Measurements from ENCODE around the gene ZNF223. TPM values are rescaled to one million over a fixed set of nuclear protein-coding genes. Genes with fewer than 3 reads are reported as not detected.

Gene ZNF223
- total and polyA plus RNA-seq, 8 donors: 1.2 to 8.6 (median 8.0) TPM; not detected in 3

- H3K36me3 ChIP-seq: no peaks in the 10 kb centered on the region
- TF ChIP-seq CTCF (IDR thresholded peaks at IDR 0.05) (no peak), EP300 (IDR thresholded peaks at IDR 0.05) (no peak), POLR2AphosphoS5 (IDR thresholded peaks at IDR 0.05) (no peak), POLR2A (IDR thresholded peaks at IDR 0.05) (no peak)
- no peaks in the 10 kb centered on the region for H3K27me3 ChIP-seq
- no peak for DNase-seq
- H3K4me3 ChIP-seq: no peak overlapping the region
- no peak overlapping the region for H3K27ac ChIP-seq
- peaks cover 0 to under 1% (median under 1%) of the 10 kb centered on the region in 4 donors for H3K4me1 ChIP-seq
- peaks cover 0 to 46% (median 22%) of the 10 kb centered on the region in 4 donors for H3K9me3 ChIP-seq
- intact Hi-C loops (cut with DNase I; ENCODE audit: low total_unique reads): no loop called here
- WGBS, 5 donors: 37 to 58% (median 47%) methylated on average over 2 of the region's 2 CpGs
Observed at GRCh38 chr19:44019498-44019897, 32.3 kb upstream of the ZNF223 start.

- no peak for TF ChIP-seq CTCF (IDR thresholded peaks at IDR 0.05)
- TF ChIP-seq EP300 (IDR thresholded peaks at IDR 0.05): no peak
- no peak for TF ChIP-seq POLR2AphosphoS5 (IDR thresholded peaks at IDR 0.05)
- no peak for TF ChIP-seq POLR2A (IDR thresholded peaks at IDR 0.05)
- H3K27me3 ChIP-seq: no peaks in the 10 kb centered on the region
- intact Hi-C loops (cut with DNase I; ENCODE audit: low total_unique reads): no loop called here
Observed at GRCh38 chr19:44021221-44021620, 30.6 kb upstream of the ZNF223 start.

GRCh38 chr19:44024900-44025216 is 27.0 kb upstream of the ZNF223 start:
- peak overlapping the region; percentile 76 to 85 (median 80) for H3K4me3 ChIP-seq
- TF ChIP-seq CTCF (IDR thresholded peaks at IDR 0.05) (no peak), POLR2A (IDR thresholded peaks at IDR 0.05) (no peak), POLR2AphosphoS5 (IDR thresholded peaks at IDR 0.05) (no peak), EP300 (IDR thresholded peaks at IDR 0.05) (no peak)
- DNase-seq: no peak
- peak overlapping the region in 4 of 5 donors; percentile 66 to 81 (median 70) for H3K27ac ChIP-seq
- H3K36me3 ChIP-seq: peaks cover 25 to 34% (median 33%) of the 10 kb centered on the region in 4 donors
- H3K27me3 ChIP-seq: no peaks in the 10 kb centered on the region
- WGBS, 5 donors: 37 to 50% (median 41%) methylated on average over 4 of the region's 4 CpGs
- peaks cover 4 to 16% (median 12%) of the 10 kb centered on the region in 4 donors for H3K4me1 ChIP-seq
- H3K9me3 ChIP-seq: peaks cover 3 to 42% (median 19%) of the 10 kb centered on the region in 4 donors
- intact Hi-C loops (cut with DNase I; ENCODE audit: low total_unique reads): no loop called here

More at GRCh38 chr19:44021221-44021620, 30.6 kb upstream of the ZNF223 start:
- no peak overlapping the region for H3K4me3 ChIP-seq
- peaks cover 4 to 13% (median 9%) of the 10 kb centered on the region in 4 donors for H3K4me1 ChIP-seq
- DNase-seq: no peak
- H3K27ac ChIP-seq: no peak overlapping the region
- H3K9me3 ChIP-seq: peaks cover 0 to 29% (median 12%) of the 10 kb centered on the region in 4 donors
- no peaks in the 10 kb centered on the region for H3K36me3 ChIP-seq

- Histone ChIP-seq H3K27ac (peak within 1 kb of the TSS; percentile 59 to 81 (median 68)), H3K4me3 (peak within 1 kb of the TSS; percentile 76 to 85 (median 80)), H3K36me3 (peaks cover 30 to 39% (median 38%) of the 10 kb centered on the region in 4 donors), H3K4me1 (peaks cover 4 to 16% (median 12%) of the 10 kb centered on the region in 4 donors), H3K9me3 (peaks cover 3 to 42% (median 24%) of the 10 kb centered on the region in 4 donors), H3K27me3 (no peaks in the 10 kb centered on the region)
- 2 to 4% (median 2%) methylated on average over 37 of the region's 37 CpGs for WGBS, 5 donors
- peak; percentile 83 to 96 for DNase-seq
- peak in 2 of 3 donors; percentile 19 to 61 for TF ChIP-seq POLR2AphosphoS5 (IDR thresholded peaks at IDR 0.05)
- no peak for TF ChIP-seq POLR2A (IDR thresholded peaks at IDR 0.05)
- intact Hi-C loops (cut with DNase I; ENCODE audit: low total_unique reads): no loop called here
Observed at GRCh38 chr19:44025217-44025936, 26.5 kb upstream of the ZNF223 start, which contains the start of gene ZNF222. TSS of gene ZNF222 (plus strand) at chr19:44025379. CDS start at chr19:44025437, 58 bp downstream.

- DNase-seq: no peak
- H3K36me3 ChIP-seq: peaks cover 43 to 51% (median 51%) of the 10 kb centered on the region in 4 donors
Observed at GRCh38 chr19:44026622-44027021, 25.2 kb upstream of the ZNF223 start.

More at GRCh38 chr19:44026622-44027021, 25.2 kb upstream of the ZNF223 start:
- H3K4me3 ChIP-seq: no peak overlapping the region
- 94 to 98% (median 97%) methylated on average over 6 of the region's 6 CpGs for WGBS, 5 donors
- H3K4me1 ChIP-seq: peaks cover 4 to 16% (median 12%) of the 10 kb centered on the region in 4 donors
- no peak for TF ChIP-seq CTCF (IDR thresholded peaks at IDR 0.05)
- H3K27me3 ChIP-seq: no peaks in the 10 kb centered on the region
- intact Hi-C loops (cut with DNase I; ENCODE audit: low total_unique reads): no loop called here
- H3K27ac ChIP-seq: no peak overlapping the region
- H3K9me3 ChIP-seq: peaks cover 11 to 51% (median 36%) of the 10 kb centered on the region in 4 donors

Data from stomach (tissue), 9 donors.